H1 (cell line): ENCODE data around the gene IRF5. TPM values are rescaled to one million over a fixed set of nuclear protein-coding genes. Genes with fewer than 3 reads are reported as not detected.
A peak's percentile ranks its signal among the peaks of the same experiment; 100 is the strongest.

Experiments
- CTCF ChIA-PET: fragments of 300-600 bp; sonication (Branson Sonifier 250); formaldehyde crosslinking; loops from one replicate; lab custom pipeline; 2021; ENCODE audit not compliant: partially characterized antibody; lab: Charles Lee
- POLR2A ChIA-PET: fragments of 300-600 bp; sonication (Branson Sonifier 250); formaldehyde crosslinking; loops from one replicate; lab custom pipeline; 2021; ENCODE audit warnings: inconsistent platforms; ENCODE audit not compliant: partially characterized antibody; lab: Charles Lee
- DNase-seq, 2 experiments: peaks; one replicate each; pipeline versions ENCODE4 v3.0.0 to v3.0.0-alpha.2; 2010 to 2022; ENCODE audit warnings: low spot score in 2 of 2, low read depth in 1 of 2, mixed read lengths in 1 of 2
- FAIRE-seq: peaks from 2 replicates; lab custom pipeline; 2011; peaks lifted over from hg19 to GRCh38; lab: Jason Lieb, UNC
- H2AFZ ChIP-seq: 2 replicates; pipeline ENCODE4 v1.8.1; 2012; ENCODE audit warnings: low read length, inconsistent platforms
- H2AK5ac ChIP-seq: 2 replicates; pipeline ENCODE4 v1.6.1; 2013; ENCODE audit warnings: low read depth, low read length
- H2BK120ac ChIP-seq: replicated peaks from 2 replicates; pipeline ENCODE3; 2013; ENCODE audit warnings: low read depth, low read length, inconsistent platforms
- H2BK12ac ChIP-seq: 2 replicates; pipeline ENCODE4 v1.6.1; 2013; ENCODE audit warnings: low read depth, low read length
- H2BK15ac ChIP-seq: 2 replicates; pipeline ENCODE4 v1.6.1; 2013; ENCODE audit warnings: low read length
- H2BK20ac ChIP-seq: 2 replicates; pipeline ENCODE4 v1.6.1; 2013; ENCODE audit warnings: low read length
- H2BK5ac ChIP-seq: 2 replicates; pipeline ENCODE4 v1.6.1; 2013; ENCODE audit warnings: low read depth, low read length
- H3K14ac ChIP-seq: 2 replicates; pipeline ENCODE4 v1.6.1; 2013; ENCODE audit warnings: inconsistent platforms; ENCODE audit not compliant: insufficient read length
- H3K18ac ChIP-seq: 2 replicates; pipeline ENCODE4 v1.6.1; 2013; ENCODE audit warnings: low read length; ENCODE audit errors: extremely low read depth
- H3K23ac ChIP-seq: 2 replicates; pipeline ENCODE4 v1.6.1; 2013; ENCODE audit warnings: inconsistent platforms; ENCODE audit not compliant: insufficient read length
- H3K23me2 ChIP-seq: 2 replicates; pipeline ENCODE4 v1.6.1; 2013; ENCODE audit warnings: low read depth, low read length
- H3K27ac ChIP-seq: 2 replicates; pipeline ENCODE4 v1.6.1; 2011; ENCODE audit warnings: low read depth, low read length, inconsistent platforms
- H3K27me3 ChIP-seq, 4 experiments: replicated peaks in 1 of 4; 1 replicate in 1 of 4; 2 replicates in 3 of 4; pipeline versions ENCODE4 v1.6.1 to v1.8.1; 2011 to 2013; ENCODE audit warnings: low read length in 3 of 4, mild to moderate bottlenecking in 3 of 4, inconsistent platforms in 2 of 4, mixed read lengths in 2 of 4, moderate library complexity in 1 of 4; ENCODE audit not compliant: control insufficient read depth in 3 of 4, insufficient read depth in 3 of 4; ENCODE audit errors: extremely low read depth in 1 of 4
- H3K36me3 ChIP-seq, 4 experiments: 2 replicates each; pipeline versions ENCODE4 v1.6.1 to v1.8.1; 2011 to 2013; ENCODE audit warnings: mild to moderate bottlenecking in 4 of 4, low read length in 3 of 4, moderate library complexity in 2 of 4, control low read depth in 1 of 4, inconsistent platforms in 1 of 4; ENCODE audit not compliant: insufficient read depth in 4 of 4, control insufficient read depth in 2 of 4
- H3K4ac ChIP-seq: replicated peaks from 2 replicates; pipeline ENCODE3; 2013; ENCODE audit warnings: low read length, low read depth, mixed read lengths, inconsistent platforms; ENCODE audit not compliant: insufficient read length
- H3K4me1 ChIP-seq, 4 experiments: replicated peaks in 1 of 4; 1 replicate in 1 of 4; 2 replicates in 3 of 4; pipeline versions ENCODE4 v1.6.1 to v1.8.1; 2011 to 2013; ENCODE audit warnings: low read length in 3 of 4, inconsistent platforms in 2 of 4, mixed read lengths in 1 of 4; ENCODE audit not compliant: insufficient read depth in 4 of 4, control insufficient read depth in 3 of 4
- H3K4me2 ChIP-seq, 2 experiments: 2 replicates each; pipeline versions ENCODE4 v1.6.1 to v1.8.1; 2011 to 2013; ENCODE audit warnings: low read depth in 2 of 2, low read length in 2 of 2, control low read depth in 1 of 2, inconsistent platforms in 1 of 2, mild to moderate bottlenecking in 1 of 2; ENCODE audit not compliant: insufficient read depth in 1 of 2
- H3K4me3 ChIP-seq, 4 experiments: fragments of 200-600, 300-600 bp in 1 of 4; sonication (generic), shearing (Covaris generic), sonication (Bioruptor Twin) in 1 of 4; 2 replicates each; pipeline versions ENCODE4 v1.5.1 to v1.8.1; 2011 to 2016; ENCODE audit warnings: low read length in 4 of 4, low read depth in 3 of 4, control low read depth in 2 of 4, inconsistent platforms in 2 of 4, mild to moderate bottlenecking in 2 of 4, mixed read lengths in 1 of 4, moderate library complexity in 1 of 4; ENCODE audit not compliant: insufficient read depth in 2 of 4; ENCODE audit errors: extremely low read depth in 1 of 4
- H3K56ac ChIP-seq: replicated peaks from 2 replicates; pipeline ENCODE3; 2013; ENCODE audit warnings: low read depth, mild to moderate bottlenecking, mixed read lengths, low read length, inconsistent platforms; ENCODE audit not compliant: insufficient read length
- H3K79me1 ChIP-seq: 2 replicates; pipeline ENCODE4 v1.6.1; 2013; ENCODE audit warnings: low read depth, low read length, control low read depth
- H3K79me2 ChIP-seq, 2 experiments: 2 replicates each; pipeline versions ENCODE4 v1.6.1 to v1.8.1; 2012 to 2013; ENCODE audit warnings: low read length in 2 of 2, mild to moderate bottlenecking in 2 of 2, inconsistent platforms in 1 of 2; ENCODE audit not compliant: insufficient read depth in 2 of 2, control insufficient read depth in 1 of 2
- H3K9ac ChIP-seq, 4 experiments: replicated peaks in 1 of 4; 1 replicate in 1 of 4; 2 replicates in 3 of 4; pipeline versions ENCODE4 v1.6.1 to v1.8.1; 2011 to 2013; ENCODE audit warnings: low read depth in 3 of 4, low read length in 3 of 4, control low read depth in 2 of 4, mild to moderate bottlenecking in 2 of 4, moderate library complexity in 2 of 4, inconsistent platforms in 1 of 4; ENCODE audit errors: extremely low read depth in 1 of 4
- H3K9me3 ChIP-seq, 2 experiments: 2 replicates each; pipeline versions ENCODE4 v1.6.1 to v1.8.1; 2012 to 2013; ENCODE audit warnings: mild to moderate bottlenecking in 2 of 2, moderate library complexity in 2 of 2, control low read depth in 1 of 2, inconsistent platforms in 1 of 2, low read depth in 1 of 2, low read length in 1 of 2, mixed read lengths in 1 of 2; ENCODE audit not compliant: insufficient read depth in 2 of 2
- H4K20me1 ChIP-seq, 2 experiments: replicated peaks in 1 of 2; 2 replicates each; pipeline versions ENCODE3 to v1.8.1; 2011 to 2013; ENCODE audit warnings: inconsistent platforms in 2 of 2, low read length in 2 of 2, mild to moderate bottlenecking in 1 of 2; ENCODE audit not compliant: insufficient read depth in 2 of 2, control insufficient read depth in 1 of 2
- H4K5ac ChIP-seq: 2 replicates; pipeline ENCODE4 v1.6.1; 2013; ENCODE audit warnings: low read length, low read depth, mixed read lengths, inconsistent platforms; ENCODE audit not compliant: insufficient read length
- H4K8ac ChIP-seq: 2 replicates; pipeline ENCODE4 v1.8.0; 2013; ENCODE audit warnings: mild to moderate bottlenecking, moderate library complexity, low read length, inconsistent platforms; ENCODE audit not compliant: insufficient read depth; ENCODE audit errors: extremely low read depth
- H4K91ac ChIP-seq: replicated peaks from 2 replicates; pipeline ENCODE3; 2013; ENCODE audit warnings: low read length, mixed read lengths, inconsistent platforms; ENCODE audit not compliant: insufficient read length
- CBX8 ChIP-seq: fragments of 300-800, 300-1000 bp; sonication (generic); IDR thresholded peaks from 2 replicates; pipeline ENCODE4 v1.7.1; 2016; ENCODE audit warnings: low read depth, low read length, borderline replicate concordance
- CREB1 ChIP-seq: IDR thresholded peaks from 2 replicates; pipeline ENCODE4 v1.6.1; 2012; ENCODE audit warnings: inconsistent platforms
- HDAC2 ChIP-seq, 2 experiments: fragments of 300-600 bp in 1 of 2; sonication (generic) in 1 of 2; IDR thresholded peaks; 2 replicates each; pipeline ENCODE4 v1.6.1; 2011 to 2012; ENCODE audit warnings: low read depth in 2 of 2, low read length in 2 of 2, mild to moderate bottlenecking in 2 of 2, moderate library complexity in 2 of 2, borderline replicate concordance in 1 of 2, inconsistent platforms in 1 of 2
- JUND ChIP-seq: IDR thresholded peaks from 2 replicates; pipeline ENCODE4 v1.6.1; 2011; ENCODE audit warnings: mild to moderate bottlenecking, improper control_type of control experiment, low read length
- KDM1A ChIP-seq: fragments of 200-600, 300-600 bp; sonication (generic); IDR thresholded peaks from 2 replicates; pipeline ENCODE4 v1.7.1; 2016; ENCODE audit warnings: mild to moderate bottlenecking, low read length, borderline replicate concordance
- KDM4A ChIP-seq: IDR thresholded peaks from one replicate; pipeline ENCODE4 v1.7.1; 2012; ENCODE audit warnings: low read depth, mild to moderate bottlenecking, moderate library complexity, low read length, inconsistent platforms; ENCODE audit not compliant: severe bottlenecking
- SIN3A ChIP-seq, 2 experiments: IDR thresholded peaks in 1 of 2; conservative IDR thresholded peaks in 1 of 2; 2 replicates each; pipeline ENCODE4 v1.6.1; 2011 to 2012; ENCODE audit warnings: low read length in 2 of 2, improper control_type of control experiment in 1 of 2, low read depth in 1 of 2, mild to moderate bottlenecking in 1 of 2
- SIX5 ChIP-seq: IDR thresholded peaks from 2 replicates; pipeline ENCODE4 v1.6.1; 2011; ENCODE audit warnings: mild to moderate bottlenecking, low read depth, low read length
- SP4 ChIP-seq: IDR thresholded peaks from 2 replicates; pipeline ENCODE4 v1.6.1; 2012; ENCODE audit warnings: low read length, inconsistent platforms
- SUZ12 ChIP-seq: fragments of 200-600 bp; sonication (generic); IDR thresholded peaks from 2 replicates; pipeline ENCODE4 v1.6.1; 2012; ENCODE audit warnings: mild to moderate bottlenecking, inconsistent platforms, low read length, moderate library complexity, mixed read lengths
- YY1 ChIP-seq: IDR thresholded peaks from 2 replicates; pipeline ENCODE4 v1.6.1; 2011; ENCODE audit warnings: low read depth, mild to moderate bottlenecking, low read length
- WGBS, 2 experiments: shearing (Covaris generic) in 1 of 2; methylation state at CpG; one replicate each; pipeline versions ENCODE4 v1.1.6 to v1.1.7; 2013 to 2015; ENCODE audit warnings: low lambda C conversion rate in 2 of 2, mixed read lengths in 2 of 2, inconsistent platforms in 1 of 2, low coverage in 1 of 2, missing lambda C conversion rate in 1 of 2; ENCODE audit not compliant: insufficient replicate concordance in 2 of 2, insufficient coverage in 1 of 2, insufficient read length in 1 of 2; ENCODE audit errors: extremely low coverage in 1 of 2, missing lambda C conversion rate in 1 of 2; 5-methylcytosine and 5-hydroxymethylcytosine counted together
- polyA plus RNA-seq, 7 experiments: library from polyadenylated mRNA; depleted of rRNA in 3 of 7; stranded (reverse) in 5 of 7; unstranded in 2 of 7; fragments of >200 nt in 5 of 7; fragments of 200-250 nt in 2 of 7; gene quantifications; 1 replicate in 5 of 7; 2 replicates in 1 of 7; 4 replicates in 1 of 7; pipeline versions ENCODE4 v1.2.1 to v1.2.3, GENCODE V29; 2011 to 2013; ENCODE audit warnings: missing spikeins in 2 of 7, mixed read lengths in 2 of 7
- total RNA-seq: library from RNA; stranded (reverse); fragmentation: NEBNext Ultra II Directional; extraction: Animal tissue kit (Norgen Biotek cat#: 25700); gene quantifications from 2 replicates; pipeline ENCODE4 v1.2.1, GENCODE V29; 2021

IRF5 gene
- total and polyA plus RNA-seq, 2 of the 8 experiments (the other 6 are each of a cell fraction or from before 2014, with no cell fraction given) = 0.28 to 1.1 TPM

GRCh38 chr7:128910569-128910945, 27.2 kb upstream of the IRF5 start, which contains the start of gene KCP:
Gene KCP, minus strand, starts transcription at chr7:128910709. Its CDS starts 33 bp downstream, at chr7:128910676.
- DNase-seq = peak in 1 of 2 experiments; percentile 72
- H4K8ac ChIP-seq = peak within 1 kb of the TSS; percentile 42
- 8% methylated on average over 18 of the region's 34 CpGs; no CpG with 5 or more reads in 1 of the 2 experiments for WGBS, 2 experiments
- H3K56ac ChIP-seq = no peak within 1 kb of the TSS
- no peak within 1 kb of the TSS for H2BK20ac ChIP-seq
- H2BK12ac ChIP-seq = peak within 1 kb of the TSS; percentile 80; the same call in 1 of the 2 replicates
- no peaks in the 10 kb centered on the region for H4K20me1 ChIP-seq
- peaks cover 19 to 59% (median 44%) of the 10 kb centered on the region in 4 experiments for H3K27me3 ChIP-seq
- H2AK5ac ChIP-seq = no peak within 1 kb of the TSS
- H3K14ac ChIP-seq = no peak within 1 kb of the TSS
- H3K79me1 ChIP-seq = no peaks in the 10 kb centered on the region
- ChIA-PET CTCF (interaction anchor here (0.5 to 4.5 kb wide), 18 partner anchors 8 to 1766 kb away, joined by 3 to 42 read pairs (median 3); no protein-coding TSS in a partner anchor), POLR2A (interaction anchor here (0.7 to 2.4 kb wide), 12 partner anchors 10 to 144 kb away, joined by 3 to 9 read pairs (median 4); partner anchors contain the start of gene TNPO3)
- H3K79me2 ChIP-seq = no peaks in the 10 kb centered on the region
- peaks cover 4 to 38% (median 20%) of the 10 kb centered on the region in 4 experiments for H3K4me1 ChIP-seq
- H4K91ac ChIP-seq = no peak within 1 kb of the TSS
- 0 out of 2 replicates have a peak within 1 kb of the TSS, but pooled peaks have one; percentile 53 for H2BK15ac ChIP-seq
- no peak within 1 kb of the TSS for H3K4ac ChIP-seq
- peak within 1 kb of the TSS; percentile 60 for H3K18ac ChIP-seq
- H2BK120ac ChIP-seq = no peak within 1 kb of the TSS
- no peak within 1 kb of the TSS for H3K23ac ChIP-seq
- H3K36me3 ChIP-seq = no peaks in the 10 kb centered on the region
- H3K4me2 ChIP-seq = peak within 1 kb of the TSS; percentile 89 to 91
- no peak within 1 kb of the TSS for H3K9ac ChIP-seq
- peak within 1 kb of the TSS; percentile 39; the same call in 1 of the 2 replicates for H2AFZ ChIP-seq
- peak within 1 kb of the TSS; percentile 37 to 67 (median 52) for H3K4me3 ChIP-seq
- no peak for FAIRE-seq
- peak within 1 kb of the TSS; percentile 36 for H4K5ac ChIP-seq
- no peak within 1 kb of the TSS for H3K27ac ChIP-seq
- H2BK5ac ChIP-seq = 0 out of 2 replicates have a peak within 1 kb of the TSS, but pooled peaks have one; percentile 52
- no peaks in the 10 kb centered on the region for H3K9me3 ChIP-seq
- H3K23me2 ChIP-seq = peaks cover 16% of the 10 kb centered on the region; the same call in 1 of the 2 replicates
- TF ChIP-seq SP4 (no peak), CREB1 (no peak), KDM4A (peak; percentile 75), CBX8 (no peak), SIX5 (no peak), SUZ12 (peak; percentile 47; the same call in 1 of the 2 replicates), HDAC2 (IDR thresholded peaks at IDR 0.05; ENCODE audit: borderline replicate concordance in 1 of 2, low read depth in 2 of 2, low read length in 2 of 2) (no peak), JUND (no peak), YY1 (no peak), SIN3A (conservative IDR thresholded peaks at IDR 0.05 in 1 of 2, IDR thresholded peaks at IDR 0.05 in 1 of 2; ENCODE audit: low read depth in 1 of 2, low read length in 2 of 2) (no peak), KDM1A (no peak; the same call in 1 of the 2 replicates)
